Body of pancreas (tissue), 4 donors: ENCODE results near the gene ABR.

Experiments
- POLR2A ChIP-seq, 3 donors: fragments of 450-650 bp; IDR thresholded peaks; one replicate each; pipeline ENCODE4 v1.6.1; 2016; ENCODE audit warnings: antibody characterized with exemption in 3 of 3, mild to moderate bottlenecking in 2 of 3
- TF ChIP-seq, protein P1 (sequence below), 7 experiments: fragments of 450-650 bp in 4 of 7; fragments of 200-600 bp in 3 of 7; sonication (generic) in 3 of 7; IDR thresholded peaks; one replicate each; pipeline ENCODE4 v1.5.1; 2016 to 2019; ENCODE audit warnings: antibody characterized with exemption in 7 of 7

DNA sequence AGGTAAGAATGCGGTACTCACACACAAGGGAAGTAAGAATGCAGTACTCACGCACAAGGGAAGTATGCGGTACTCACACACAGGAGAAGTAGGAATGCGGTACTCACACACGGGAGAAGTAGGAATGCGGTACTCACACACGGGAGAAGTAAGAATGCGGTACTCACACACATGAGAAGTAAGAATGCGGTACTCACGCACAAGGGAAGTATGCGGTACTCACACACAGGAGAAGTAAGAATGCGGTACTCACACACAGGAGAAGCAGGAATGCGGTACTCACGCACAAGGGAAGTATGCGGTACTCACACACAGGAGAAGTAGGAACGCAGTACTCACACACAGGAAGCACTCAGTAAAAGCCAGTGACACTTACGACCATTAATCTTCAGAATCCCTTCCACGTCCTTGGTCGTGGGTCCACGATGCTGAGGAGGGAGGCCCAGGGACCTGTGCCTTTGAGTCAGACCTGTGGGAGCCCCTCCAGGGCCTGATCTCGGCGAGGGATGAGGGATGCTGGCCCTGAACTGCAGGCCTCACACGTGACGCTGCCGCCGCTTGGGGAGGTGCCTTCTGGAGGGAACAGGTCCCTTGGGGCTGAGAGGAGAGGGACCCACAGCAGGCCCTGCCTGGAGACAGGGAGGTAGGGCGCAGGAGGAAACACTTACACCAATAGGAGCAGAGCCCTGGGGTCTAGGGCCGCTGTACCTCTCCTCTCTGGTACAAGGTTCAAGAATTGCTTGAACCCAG lies 20.2 kb downstream of the ABR start:
- no peak for TF ChIP-seq POLR2A (IDR thresholded peaks at IDR 0.05)
- TF ChIP-seq, protein P1, sequence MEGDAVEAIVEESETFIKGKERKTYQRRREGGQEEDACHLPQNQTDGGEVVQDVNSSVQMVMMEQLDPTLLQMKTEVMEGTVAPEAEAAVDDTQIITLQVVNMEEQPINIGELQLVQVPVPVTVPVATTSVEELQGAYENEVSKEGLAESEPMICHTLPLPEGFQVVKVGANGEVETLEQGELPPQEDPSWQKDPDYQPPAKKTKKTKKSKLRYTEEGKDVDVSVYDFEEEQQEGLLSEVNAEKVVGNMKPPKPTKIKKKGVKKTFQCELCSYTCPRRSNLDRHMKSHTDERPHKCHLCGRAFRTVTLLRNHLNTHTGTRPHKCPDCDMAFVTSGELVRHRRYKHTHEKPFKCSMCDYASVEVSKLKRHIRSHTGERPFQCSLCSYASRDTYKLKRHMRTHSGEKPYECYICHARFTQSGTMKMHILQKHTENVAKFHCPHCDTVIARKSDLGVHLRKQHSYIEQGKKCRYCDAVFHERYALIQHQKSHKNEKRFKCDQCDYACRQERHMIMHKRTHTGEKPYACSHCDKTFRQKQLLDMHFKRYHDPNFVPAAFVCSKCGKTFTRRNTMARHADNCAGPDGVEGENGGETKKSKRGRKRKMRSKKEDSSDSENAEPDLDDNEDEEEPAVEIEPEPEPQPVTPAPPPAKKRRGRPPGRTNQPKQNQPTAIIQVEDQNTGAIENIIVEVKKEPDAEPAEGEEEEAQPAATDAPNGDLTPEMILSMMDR (IDR thresholded peaks at IDR 0.05), result no peak
